Esophagus squamous epithelium (tissue), 5 donors: ENCODE measurements around the gene CDH16. TPM values are rescaled to one million over a fixed set of nuclear protein-coding genes. Genes with fewer than 3 reads are reported as not detected.

Experiments
- DNase-seq: peaks from one replicate; lab custom pipeline; 2025; lab: John Stamatoyannopoulos, UW
- H3K27ac ChIP-seq, 4 donors: fragments of 200-600 bp; sonication (generic); one replicate each; pipeline ENCODE4 v1.5.1; 2016 to 2019; ENCODE audit warnings: mild to moderate bottlenecking in 1 of 4
- H3K27me3 ChIP-seq, 4 donors: fragments of 200-600 bp; sonication (generic); 1 replicate in 3 of 4; 2 replicates in 1 of 4; pipeline versions ENCODE4 v1.5.1 to v1.6.0; 2017 to 2021; ENCODE audit warnings: antibody characterized with exemption in 1 of 4
- H3K36me3 ChIP-seq, 3 donors: fragments of 200-600 bp; sonication (generic); one replicate each; pipeline ENCODE4 v1.5.1; 2016 to 2019
- H3K4me1 ChIP-seq, 3 donors: fragments of 200-600 bp; sonication (generic); one replicate each; pipeline ENCODE4 v1.5.1; 2017 to 2019
- H3K4me3 ChIP-seq, 4 donors: fragments of 200-600 bp; sonication (generic); 1 replicate in 3 of 4; 2 replicates in 1 of 4; pipeline ENCODE4 v1.5.1; 2016 to 2019; ENCODE audit warnings: mild to moderate bottlenecking in 2 of 4, moderate library complexity in 1 of 4
- H3K9me3 ChIP-seq, 3 donors: fragments of 200-600 bp; sonication (generic); one replicate each; pipeline ENCODE4 v1.5.1; 2016 to 2019
- POLR2A ChIP-seq, 4 donors: fragments of 450-650 bp; IDR thresholded peaks; one replicate each; pipeline ENCODE4 v1.6.1; 2017; ENCODE audit warnings: antibody characterized with exemption in 4 of 4, mild to moderate bottlenecking in 4 of 4, moderate library complexity in 3 of 4
- WGBS, 2 donors: methylation state at CpG; one replicate each; pipeline ENCODE4 v1.1.5; 2018; 5-methylcytosine and 5-hydroxymethylcytosine counted together
- intact Hi-C: fragments of 100-400 bp; cut with DNase I; formaldehyde crosslinking; loops from one replicate; pipeline ENCODE4 v1.15.0; 2022
- total RNA-seq, 4 donors: library from RNA; depleted of rRNA; stranded (reverse); fragments of >200 nt; gene quantifications; one replicate each; pipeline ENCODE4 v1.1.0, GENCODE V29; 2016
- TF ChIP-seq, protein P1 (sequence below), 6 experiments: fragments of 450-650 bp in 4 of 6; fragments of 200-600 bp in 2 of 6; sonication (generic) in 2 of 6; IDR thresholded peaks; one replicate each; pipeline ENCODE4 v1.5.1; 2016 to 2019; ENCODE audit warnings: antibody characterized with exemption in 6 of 6, mild to moderate bottlenecking in 4 of 6, moderate library complexity in 4 of 6
- donor health status: DM: yes; HTN: yes; CAD: no.

CDH16 gene
- total RNA-seq, 4 donors from 2014 or later: 1.9 to 6.3 (median 4.1) TPM

DNA sequence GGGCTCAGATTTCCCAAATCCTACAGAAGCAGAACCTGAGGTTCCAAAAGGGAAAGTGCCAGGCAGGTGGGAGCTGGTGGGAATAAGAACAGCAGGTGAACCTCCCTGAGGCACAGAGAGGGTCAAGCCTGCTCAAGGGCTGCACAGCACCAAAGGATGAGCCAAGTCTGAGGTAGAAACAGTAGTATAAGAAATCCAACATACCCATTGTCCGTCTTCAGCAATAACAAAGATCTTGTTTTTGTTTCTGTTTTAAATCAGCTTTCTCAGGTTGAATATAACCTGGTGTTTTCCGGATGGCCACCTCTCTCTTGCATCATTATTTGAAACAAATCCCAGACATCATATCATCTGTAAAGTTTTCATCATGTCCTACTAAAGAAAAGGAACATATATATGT lies 31.8 kb upstream of the CDH16 start:
- H3K36me3 ChIP-seq: no peaks in the 10 kb centered on the region
- intact Hi-C loops: no loop called here
- H3K9me3 ChIP-seq: no peaks in the 10 kb centered on the region
- TF ChIP-seq POLR2A (IDR thresholded peaks at IDR 0.05): no peak
- TF ChIP-seq, protein P1, sequence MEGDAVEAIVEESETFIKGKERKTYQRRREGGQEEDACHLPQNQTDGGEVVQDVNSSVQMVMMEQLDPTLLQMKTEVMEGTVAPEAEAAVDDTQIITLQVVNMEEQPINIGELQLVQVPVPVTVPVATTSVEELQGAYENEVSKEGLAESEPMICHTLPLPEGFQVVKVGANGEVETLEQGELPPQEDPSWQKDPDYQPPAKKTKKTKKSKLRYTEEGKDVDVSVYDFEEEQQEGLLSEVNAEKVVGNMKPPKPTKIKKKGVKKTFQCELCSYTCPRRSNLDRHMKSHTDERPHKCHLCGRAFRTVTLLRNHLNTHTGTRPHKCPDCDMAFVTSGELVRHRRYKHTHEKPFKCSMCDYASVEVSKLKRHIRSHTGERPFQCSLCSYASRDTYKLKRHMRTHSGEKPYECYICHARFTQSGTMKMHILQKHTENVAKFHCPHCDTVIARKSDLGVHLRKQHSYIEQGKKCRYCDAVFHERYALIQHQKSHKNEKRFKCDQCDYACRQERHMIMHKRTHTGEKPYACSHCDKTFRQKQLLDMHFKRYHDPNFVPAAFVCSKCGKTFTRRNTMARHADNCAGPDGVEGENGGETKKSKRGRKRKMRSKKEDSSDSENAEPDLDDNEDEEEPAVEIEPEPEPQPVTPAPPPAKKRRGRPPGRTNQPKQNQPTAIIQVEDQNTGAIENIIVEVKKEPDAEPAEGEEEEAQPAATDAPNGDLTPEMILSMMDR (IDR thresholded peaks at IDR 0.05): no peak
- peaks cover 0 to 18% (median 0%) of the 10 kb centered on the region in 4 donors for H3K27me3 ChIP-seq
- peaks cover 14 to 67% (median 22%) of the 10 kb centered on the region in 3 donors for H3K4me1 ChIP-seq
- 57% methylated on average over 2 of the region's 2 CpGs for WGBS, 2 donors
- no peak overlapping the region for H3K4me3 ChIP-seq
- DNase-seq: no peak
- H3K27ac ChIP-seq: no peak overlapping the region

GRCh38 chr16:66949472-66949871 lies 30.8 kb upstream of the CDH16 start:
- H3K4me1 ChIP-seq: peaks cover 14 to 67% (median 22%) of the 10 kb centered on the region in 3 donors
- no peak for DNase-seq
- TF ChIP-seq, protein P1 (IDR thresholded peaks at IDR 0.05): no peak
- TF ChIP-seq POLR2A (IDR thresholded peaks at IDR 0.05): no peak
- WGBS, 2 donors: 78 to 86% methylated on average over 5 to 6 of the region's 6 CpGs
- intact Hi-C loops: no loop called here
- H3K27ac ChIP-seq: no peak overlapping the region
- peaks cover 0 to 3% (median 0%) of the 10 kb centered on the region in 3 donors for H3K36me3 ChIP-seq
- H3K4me3 ChIP-seq: peak overlapping the region in 2 of 4 donors; percentile 55 to 62
- peaks cover 0 to 18% (median 0%) of the 10 kb centered on the region in 4 donors for H3K27me3 ChIP-seq
- H3K9me3 ChIP-seq: no peaks in the 10 kb centered on the region

DNA sequence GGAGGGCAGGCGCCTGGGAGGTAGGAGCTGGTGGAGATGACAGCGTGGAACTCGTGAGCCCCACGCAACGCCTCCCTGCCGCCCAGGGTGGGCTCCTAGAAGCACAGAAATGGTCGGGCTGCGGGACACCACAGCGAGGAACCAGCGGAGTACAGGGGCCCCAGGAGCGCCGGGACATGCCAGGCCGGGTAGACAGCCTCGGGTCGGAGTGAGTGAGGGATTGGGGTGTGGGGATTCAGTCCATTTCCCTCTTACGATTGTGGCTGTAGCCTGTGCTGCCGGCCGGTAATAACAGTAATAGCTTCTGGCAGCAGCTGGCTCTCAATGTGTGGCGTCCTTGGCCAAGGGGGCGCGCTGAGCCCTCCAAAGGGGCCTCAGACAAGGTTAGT lies 30.1 kb upstream of the CDH16 start:
- intact Hi-C loops: no loop called here
- H3K4me1 ChIP-seq: peaks cover 14 to 64% (median 20%) of the 10 kb centered on the region in 3 donors
- H3K36me3 ChIP-seq: peaks cover under 1 to 9% (median 4%) of the 10 kb centered on the region in 3 donors
- DNase-seq: no peak
- no peaks in the 10 kb centered on the region for H3K9me3 ChIP-seq
- H3K27ac ChIP-seq: peak overlapping the region in 3 of 4 donors; percentile 29 to 61 (median 41)
- H3K27me3 ChIP-seq: peaks cover 0 to 18% (median 0%) of the 10 kb centered on the region in 4 donors
- 9 to 18% methylated on average over 7 to 12 of the region's 21 CpGs for WGBS, 2 donors
- peak overlapping the region; percentile 34 to 62 (median 50) for H3K4me3 ChIP-seq
- TF ChIP-seq POLR2A (IDR thresholded peaks at IDR 0.05): no peak
- TF ChIP-seq, protein P1 (IDR thresholded peaks at IDR 0.05): no peak

DNA sequence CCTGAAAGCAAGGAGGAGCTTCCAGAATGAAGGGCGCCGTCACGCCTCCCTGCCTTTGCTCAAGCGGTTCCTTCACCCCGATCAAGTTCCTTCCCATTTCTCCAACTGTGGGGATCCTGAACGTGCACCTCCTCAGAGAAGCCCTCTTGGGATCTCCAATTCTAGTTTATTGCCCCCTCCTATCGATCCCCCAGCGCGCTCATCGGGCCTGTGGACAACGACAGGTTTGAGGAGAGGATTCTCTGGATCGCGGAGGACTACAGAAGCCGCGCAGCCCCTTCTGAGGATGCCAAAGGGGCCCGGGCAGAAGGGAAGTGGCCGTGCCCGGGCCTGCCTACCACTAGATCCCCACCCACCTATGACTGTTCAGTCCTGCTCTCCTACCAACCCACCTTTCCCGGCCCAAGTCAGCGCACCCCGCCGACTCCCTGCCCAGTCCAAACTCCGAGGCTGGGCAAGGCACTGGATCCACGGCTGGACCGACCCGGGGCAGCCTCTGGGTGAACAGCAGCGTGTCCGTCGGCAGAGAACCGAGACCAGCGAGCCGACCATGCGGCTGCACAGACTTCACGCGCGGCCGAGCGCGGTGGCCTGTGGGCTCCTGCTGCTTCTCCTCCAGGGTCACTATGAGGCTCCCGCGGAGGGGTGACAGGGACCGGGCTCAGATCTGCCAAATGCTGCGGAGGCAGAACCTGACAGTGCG lies 29.6 kb upstream of the CDH16 start:
- Histone ChIP-seq H3K4me1 (peaks cover 14 to 59% (median 15%) of the 10 kb centered on the region in 3 donors), H3K9me3 (no peaks in the 10 kb centered on the region), H3K27me3 (peaks cover 0 to 18% (median 0%) of the 10 kb centered on the region in 4 donors), H3K27ac (peak overlapping the region in 3 of 4 donors; percentile 29 to 61 (median 41)), H3K36me3 (peaks cover 6 to 15% (median 9%) of the 10 kb centered on the region in 3 donors), H3K4me3 (peak overlapping the region; percentile 34 to 62 (median 50))
- TF ChIP-seq, protein P1 (IDR thresholded peaks at IDR 0.05): no peak
- TF ChIP-seq POLR2A (IDR thresholded peaks at IDR 0.05): no peak
- intact Hi-C loops: no loop called here
- DNase-seq: no peak
- whole genome bisulfite sequencing, 2 donors: no CpG with 5 or more reads among the region's 44 CpGs
